Measurements from ENCODE around the gene CREB5.

DNA sequence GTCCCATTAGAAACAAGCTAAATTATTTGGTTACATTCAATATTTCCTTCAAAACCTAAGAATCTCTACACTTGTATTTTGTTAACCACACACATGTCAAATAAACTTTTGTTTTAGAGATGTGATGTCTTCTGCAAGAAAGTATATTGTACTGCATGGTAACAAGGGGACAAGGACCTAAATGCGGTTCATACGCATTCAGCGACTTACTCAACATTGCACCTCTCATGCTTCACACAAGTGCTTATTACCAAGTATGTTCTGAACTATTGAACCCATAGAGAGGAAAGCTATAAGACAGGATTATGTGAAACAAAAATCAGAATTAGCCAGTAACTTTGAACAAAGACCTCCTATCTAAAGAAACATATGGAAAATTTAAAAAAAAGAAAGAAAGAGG is 68.3 kb downstream of the CREB5 start:
- TF ChIP-seq, protein P1, sequence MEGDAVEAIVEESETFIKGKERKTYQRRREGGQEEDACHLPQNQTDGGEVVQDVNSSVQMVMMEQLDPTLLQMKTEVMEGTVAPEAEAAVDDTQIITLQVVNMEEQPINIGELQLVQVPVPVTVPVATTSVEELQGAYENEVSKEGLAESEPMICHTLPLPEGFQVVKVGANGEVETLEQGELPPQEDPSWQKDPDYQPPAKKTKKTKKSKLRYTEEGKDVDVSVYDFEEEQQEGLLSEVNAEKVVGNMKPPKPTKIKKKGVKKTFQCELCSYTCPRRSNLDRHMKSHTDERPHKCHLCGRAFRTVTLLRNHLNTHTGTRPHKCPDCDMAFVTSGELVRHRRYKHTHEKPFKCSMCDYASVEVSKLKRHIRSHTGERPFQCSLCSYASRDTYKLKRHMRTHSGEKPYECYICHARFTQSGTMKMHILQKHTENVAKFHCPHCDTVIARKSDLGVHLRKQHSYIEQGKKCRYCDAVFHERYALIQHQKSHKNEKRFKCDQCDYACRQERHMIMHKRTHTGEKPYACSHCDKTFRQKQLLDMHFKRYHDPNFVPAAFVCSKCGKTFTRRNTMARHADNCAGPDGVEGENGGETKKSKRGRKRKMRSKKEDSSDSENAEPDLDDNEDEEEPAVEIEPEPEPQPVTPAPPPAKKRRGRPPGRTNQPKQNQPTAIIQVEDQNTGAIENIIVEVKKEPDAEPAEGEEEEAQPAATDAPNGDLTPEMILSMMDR (IDR thresholded peaks at IDR 0.05 in 8 of 11, conservative IDR thresholded peaks at IDR 0.05 in 3 of 11), result no peak
- no peak for TF ChIP-seq POLR2A (IDR thresholded peaks at IDR 0.05)

Data from spleen (tissue), 7 donors.